GM21367 (cell line): Measurements from ENCODE around the gene NPHS1.
"Not testable (repeated sequence)": the region's sequence is repeated elsewhere in the genome, so short reads cannot be mapped to it uniquely, and the experiment has no call there.

Experiments
- ATAC-seq: cut with Tn5 transposase; IDR thresholded peaks from one replicate; pipeline ENCODE4 v1.9.1; 2021; ENCODE audit not compliant: unreplicated experiment

The NPHS1 gene

GRCh38 chr19:35816262-35816661 is 36.0 kb downstream of the NPHS1 start:
- no peak for ATAC-seq

- ATAC-seq = no peak
Measured at GRCh38 chr19:35813043-35813890, 39.0 kb downstream of the NPHS1 start.

- ATAC-seq = no peak
Measured at GRCh38 chr19:35812220-35813042, 39.9 kb downstream of the NPHS1 start, which contains the start of gene PRODH2. Gene PRODH2 (minus strand): TSS chr19:35812845. CDS start chr19:35812805, 40 bp downstream.

GRCh38 chr19:35811317-35812219 is 40.7 kb downstream of the NPHS1 start:
- no peak for ATAC-seq

- ATAC-seq = no peak
Measured at GRCh38 chr19:35807633-35808032, 44.7 kb downstream of the NPHS1 start.

GRCh38 chr19:35806597-35806996 is 45.7 kb downstream of the NPHS1 start:
- ATAC-seq = no peak

- no peak for ATAC-seq
Measured at GRCh38 chr19:35805526-35806102, 46.7 kb downstream of the NPHS1 start.

- no peak for ATAC-seq
Measured at GRCh38 chr19:35801828-35802227, 50.5 kb downstream of the NPHS1 start.

GRCh38 chr19:35797663-35798062 is 54.6 kb downstream of the NPHS1 start:
- no peak for ATAC-seq

- ATAC-seq = no peak
Measured at GRCh38 chr19:35796645-35797542, 55.4 kb downstream of the NPHS1 start.

GRCh38 chr19:35795564-35795963 is 56.7 kb downstream of the NPHS1 start:
- ATAC-seq = not testable (repeated sequence)

- no peak for ATAC-seq
Measured at GRCh38 chr19:35793381-35794165, 58.7 kb downstream of the NPHS1 start.

GRCh38 chr19:35792888-35793287 is 59.4 kb downstream of the NPHS1 start:
- no peak for ATAC-seq

GRCh38 chr19:35792312-35792711 is 60.0 kb downstream of the NPHS1 start:
- ATAC-seq = no peak

GRCh38 chr19:35791814-35792279 is 60.5 kb downstream of the NPHS1 start:
- no peak for ATAC-seq

- ATAC-seq = no peak
Measured at GRCh38 chr19:35790981-35791813, 61.1 kb downstream of the NPHS1 start.
